HG02759 (cell line): ENCODE data around the gene AGBL4.
A peak's percentile ranks its signal among the peaks of the same experiment; 100 is the strongest.

ENCODE experiments used
- ATAC-seq: cut with Tn5 transposase; IDR thresholded peaks from one replicate; pipeline ENCODE4 v1.9.1; 2021; ENCODE audit warnings: mild to moderate bottlenecking, moderate library complexity; ENCODE audit not compliant: unreplicated experiment

AGBL4 gene

GRCh38 chr1:48784301-48784700, 1239.5 kb downstream of the AGBL4 start:
- ATAC-seq = no peak

GRCh38 chr1:48777219-48777895, 1246.4 kb downstream of the AGBL4 start:
- no peak for ATAC-seq

DNA sequence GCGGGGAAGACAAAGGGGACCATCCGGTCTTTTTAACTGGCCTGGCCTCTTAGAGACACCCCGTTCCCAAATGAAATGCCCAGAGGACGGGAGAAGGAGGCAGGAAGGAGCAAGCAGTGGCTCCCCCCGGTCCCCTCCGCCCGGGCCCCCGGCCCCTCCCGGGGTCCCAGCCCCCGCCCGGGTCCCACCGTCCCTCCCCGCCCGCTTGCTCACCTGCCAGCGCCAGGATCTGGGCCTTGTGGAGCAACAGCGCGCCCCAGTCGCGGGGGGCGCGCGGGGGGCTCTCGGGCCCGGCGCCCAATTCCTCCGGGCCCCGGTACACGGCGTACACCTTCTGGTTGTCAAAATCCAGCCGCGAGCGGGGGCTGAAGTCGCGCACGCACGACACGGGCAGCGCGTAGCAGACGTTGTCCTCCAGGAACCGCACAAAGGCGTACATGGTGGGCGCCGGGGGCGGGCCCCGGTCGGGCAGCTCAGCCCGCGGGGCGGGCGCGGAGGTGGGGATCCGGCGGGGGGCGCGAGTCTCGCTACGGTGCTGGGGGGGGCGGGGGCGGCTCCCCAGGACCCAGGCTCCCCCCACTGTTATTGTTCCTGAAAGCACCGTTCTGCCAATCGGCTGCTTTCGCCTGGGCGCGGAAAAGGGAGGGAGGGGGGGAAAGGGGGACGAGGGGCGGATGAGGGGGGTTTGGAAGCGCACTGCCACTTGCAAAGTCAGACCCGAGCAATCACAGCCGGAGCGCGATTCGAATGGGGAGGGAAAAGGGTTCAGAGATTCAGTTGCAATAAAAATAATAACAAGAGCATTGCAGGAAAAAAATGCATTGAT, 1247.1 kb downstream of the AGBL4 start, which contains the start of gene BEND5:
Gene BEND5 (minus strand): TSS at position 499 of the 826 bp plus-strand sequence. CDS start 60 bp downstream, at position 439.
- peak; percentile 35 for ATAC-seq

DNA sequence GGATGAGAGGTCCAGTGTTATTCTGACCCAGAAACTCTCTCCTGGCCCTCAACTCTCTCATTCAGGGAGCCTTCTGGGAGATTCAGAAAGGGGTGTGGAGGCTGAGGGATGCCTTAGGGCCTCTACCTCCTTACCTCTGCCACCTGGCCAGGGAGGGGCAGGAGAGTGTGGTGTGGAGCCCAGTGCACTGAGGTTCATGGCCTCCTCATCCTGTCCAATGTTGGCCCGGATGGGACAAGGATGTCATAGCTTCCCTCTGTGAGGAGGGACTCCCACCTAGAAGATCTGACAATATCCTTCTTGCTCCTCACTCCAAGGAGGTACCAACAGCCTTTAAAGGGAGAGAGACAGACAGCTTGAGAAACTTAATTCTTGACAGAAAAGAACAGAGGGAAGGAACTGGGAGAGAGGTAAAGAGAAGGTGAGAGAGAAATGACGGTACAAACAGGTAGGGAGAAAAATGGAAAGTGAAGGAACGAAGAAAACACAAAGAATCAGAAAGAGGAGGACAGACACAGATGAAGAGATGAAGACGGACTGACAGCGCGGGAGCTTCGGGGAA, 1247.8 kb downstream of the AGBL4 start:
- ATAC-seq = no peak

GRCh38 chr1:48773133-48773532, 1250.6 kb downstream of the AGBL4 start:
- peak; percentile 57 for ATAC-seq

GRCh38 chr1:48772211-48772610, 1251.5 kb downstream of the AGBL4 start:
- ATAC-seq = no peak

GRCh38 chr1:48771561-48771960, 1252.2 kb downstream of the AGBL4 start:
- no peak for ATAC-seq

DNA sequence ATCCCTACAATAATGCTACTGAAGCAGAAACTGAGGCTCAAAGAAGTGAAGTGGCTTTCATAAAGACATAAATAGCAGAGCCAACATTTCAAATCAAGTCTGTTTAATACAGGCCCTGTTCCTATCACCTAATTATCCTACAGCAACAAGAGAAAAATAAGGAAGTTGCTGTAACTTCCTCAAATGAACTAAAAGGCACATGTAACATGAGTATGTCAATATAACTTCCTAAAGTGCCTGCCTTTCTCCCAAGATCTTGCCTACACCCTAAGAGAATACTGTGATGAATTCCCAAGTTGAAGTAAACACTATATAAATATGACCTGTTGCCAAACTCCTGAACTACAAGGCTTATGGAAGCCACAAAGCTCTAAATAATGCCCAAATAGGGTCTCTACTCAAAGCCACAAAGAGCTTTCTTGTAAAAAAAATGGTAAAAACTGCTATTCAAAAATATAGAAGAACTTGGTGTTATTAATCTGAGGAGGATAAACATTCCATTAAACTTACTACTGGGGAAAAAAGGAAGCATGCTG, 1255.7 kb downstream of the AGBL4 start:
- no peak for ATAC-seq

DNA sequence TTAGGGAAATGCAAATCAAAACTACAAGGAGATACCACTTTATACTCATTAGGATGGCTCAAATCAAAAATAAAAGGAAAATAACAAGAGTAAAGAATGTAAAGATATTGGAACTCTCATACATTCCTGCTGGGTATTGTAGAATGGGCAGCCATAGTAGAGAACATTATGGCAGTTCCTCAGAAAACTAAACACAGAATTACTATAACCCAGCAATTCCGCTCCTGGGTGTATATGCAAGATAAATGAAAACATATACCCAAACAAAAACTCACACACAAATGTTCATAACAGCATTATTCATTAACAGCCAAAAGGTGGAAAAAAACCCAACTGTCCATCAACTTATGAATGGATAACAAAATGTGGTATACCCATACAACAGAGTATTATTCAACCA, 1258.4 kb downstream of the AGBL4 start:
- ATAC-seq = no peak

DNA sequence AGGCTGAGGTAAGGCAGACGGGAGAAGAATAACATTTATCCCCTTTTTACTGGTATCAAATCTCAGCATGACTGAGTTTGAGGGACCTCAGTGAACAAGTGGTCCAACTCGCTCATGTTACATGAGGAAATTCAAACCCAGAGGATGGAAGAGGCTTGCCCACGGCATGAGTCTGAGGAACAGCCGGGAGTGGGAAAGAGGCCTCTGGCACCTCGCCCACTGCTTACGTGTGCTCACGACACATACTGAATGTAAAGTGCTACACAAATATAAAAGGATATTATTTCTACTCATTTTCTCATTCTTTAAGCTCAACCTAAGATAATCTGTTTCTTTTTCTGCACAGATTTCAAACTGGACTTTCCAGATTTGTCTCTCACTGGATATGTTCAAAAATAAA, 1261.8 kb downstream of the AGBL4 start:
- no peak for ATAC-seq

DNA sequence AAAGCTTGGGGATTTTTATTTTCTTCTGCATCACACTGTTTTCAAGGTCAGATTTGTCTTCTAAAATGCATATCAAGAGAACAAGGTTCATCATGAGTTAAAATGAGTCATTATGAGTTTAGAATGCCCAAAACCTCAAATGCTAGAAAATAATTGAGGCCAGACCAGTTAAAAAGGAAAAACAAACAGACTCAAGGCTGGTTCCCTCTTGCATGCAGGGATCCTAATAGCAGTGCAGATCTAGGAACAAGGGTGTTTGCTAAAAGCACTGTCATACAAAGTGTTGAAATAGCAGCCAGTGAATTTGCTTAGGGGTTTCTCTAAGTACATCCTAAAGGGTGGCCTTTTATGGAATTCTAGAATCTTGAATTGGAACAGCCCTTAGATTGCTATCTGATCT, 1262.3 kb downstream of the AGBL4 start:
- no peak for ATAC-seq

GRCh38 chr1:48760857-48761256, 1262.9 kb downstream of the AGBL4 start:
- ATAC-seq = no peak

DNA sequence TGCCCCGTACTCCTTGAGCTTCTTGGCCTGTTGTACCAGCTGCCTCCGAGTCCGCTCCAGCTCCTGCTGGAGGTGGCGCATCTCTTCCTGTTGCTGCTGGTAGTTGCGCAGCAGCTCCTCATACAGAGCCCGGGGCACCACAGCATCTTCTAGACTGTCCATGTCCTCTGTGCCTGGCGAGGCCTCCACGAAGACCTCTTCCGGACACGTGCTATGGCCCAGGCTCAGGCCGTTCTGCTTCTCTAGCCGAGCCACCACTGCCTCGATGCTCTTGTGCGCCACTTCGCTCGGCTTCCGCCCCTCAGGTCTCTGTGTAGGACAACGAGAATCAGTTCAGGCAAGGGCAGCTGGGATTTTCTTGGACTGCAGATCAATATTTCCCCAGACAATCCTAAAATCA, 1264.8 kb downstream of the AGBL4 start:
- ATAC-seq = no peak

DNA sequence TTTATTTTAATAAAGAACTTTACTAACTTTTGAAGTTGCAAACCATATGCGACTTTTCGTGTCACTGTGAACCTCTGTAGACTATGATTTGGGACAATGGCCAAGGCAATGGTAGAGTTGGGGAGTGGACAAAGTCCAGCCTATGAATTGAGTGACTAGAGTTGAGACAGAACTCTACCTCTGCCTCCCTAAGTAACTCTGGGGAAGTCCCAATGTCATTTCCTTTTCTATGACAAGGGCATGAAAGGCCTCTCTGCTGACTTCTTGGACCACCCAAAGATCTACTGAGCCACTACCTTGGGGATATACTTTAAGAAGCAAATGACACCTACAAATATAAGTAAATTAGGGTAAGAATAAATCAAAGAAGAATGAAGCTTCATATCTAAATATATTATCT, 1266.4 kb downstream of the AGBL4 start:
- peak; percentile 44 for ATAC-seq

DNA sequence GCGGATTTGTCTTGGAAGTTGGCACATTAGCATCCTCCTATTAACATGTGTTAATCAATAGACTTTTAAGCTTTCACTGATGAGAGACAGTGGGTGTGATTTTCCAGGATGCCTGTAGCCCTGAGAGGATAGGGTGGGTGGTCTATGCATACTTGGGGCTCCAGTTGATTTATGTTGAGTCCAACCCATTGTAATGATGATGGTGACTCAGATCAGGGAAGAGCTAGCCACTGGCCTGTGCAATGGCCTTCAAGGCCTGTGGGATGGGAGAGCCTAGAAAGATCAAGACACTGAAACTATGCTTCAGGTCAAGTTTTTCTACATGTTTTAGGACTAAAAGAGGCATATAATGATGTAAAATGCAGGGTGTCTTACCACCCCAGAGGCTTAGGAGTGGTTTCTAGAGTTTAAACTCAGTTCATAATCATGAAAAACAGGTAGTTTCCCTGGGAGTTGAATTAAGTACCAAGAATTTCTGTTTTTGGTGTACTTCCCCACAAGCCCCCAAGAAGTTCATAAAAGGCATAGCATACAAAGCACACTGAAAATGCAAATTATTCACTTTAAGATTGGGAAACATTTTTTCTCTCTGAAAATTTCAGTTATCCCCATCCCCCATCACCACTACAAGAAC, 1267.0 kb downstream of the AGBL4 start:
- peak; percentile 48 for ATAC-seq

DNA sequence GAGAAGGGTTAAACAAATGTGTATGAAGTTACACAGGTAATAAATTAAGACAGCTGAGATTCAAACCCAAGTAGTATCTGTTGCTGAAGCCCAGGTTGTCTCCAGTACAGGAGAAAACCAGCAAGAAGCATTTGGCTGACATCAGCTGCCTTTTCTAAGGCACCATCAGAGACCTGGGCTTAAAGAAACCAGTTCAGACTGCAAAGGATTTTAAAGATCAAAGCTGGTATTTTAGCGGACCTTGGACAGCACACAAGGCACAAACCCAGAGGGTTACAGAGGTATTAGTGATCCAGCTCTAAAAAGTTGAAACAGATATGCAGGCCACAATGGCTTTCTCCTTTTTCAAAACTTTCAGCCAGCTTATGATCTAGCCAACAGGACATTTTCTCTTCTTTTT, 1270.5 kb downstream of the AGBL4 start:
- no peak for ATAC-seq

DNA sequence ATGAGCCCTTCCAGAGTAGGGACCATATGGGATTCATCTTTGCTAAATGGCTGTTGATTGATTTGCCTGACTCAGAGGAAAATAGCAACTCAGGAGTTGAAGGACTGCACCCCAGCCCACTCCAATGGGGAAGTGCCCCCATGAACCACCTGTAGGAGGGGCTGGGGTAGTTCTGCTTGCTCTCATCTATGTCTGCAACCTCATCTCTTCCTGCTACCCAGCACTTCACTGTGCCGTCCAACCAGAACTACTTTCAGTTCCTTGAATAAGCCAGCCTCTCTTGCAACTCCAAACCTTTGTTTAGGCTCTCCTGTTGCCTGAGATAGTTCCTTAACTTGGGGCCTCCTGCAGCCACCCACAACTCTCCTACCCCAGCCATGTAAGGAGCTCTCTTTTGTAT, 1273.6 kb downstream of the AGBL4 start:
- ATAC-seq = peak; percentile 75

GRCh38 chr1:48749068-48749467, 1274.7 kb downstream of the AGBL4 start:
- no peak for ATAC-seq

- ATAC-seq = no peak
Observed at GRCh38 chr1:48746906-48747305, 1276.8 kb downstream of the AGBL4 start.

GRCh38 chr1:48744032-48744431, 1279.7 kb downstream of the AGBL4 start:
- no peak for ATAC-seq

GRCh38 chr1:48743480-48743879, 1280.3 kb downstream of the AGBL4 start:
- ATAC-seq = no peak
